Stimulated activated CD8-positive, alpha-beta memory T cell treated with anti-CD3 and anti-CD28 coated beads, Interleukin-15, amount 100 ng/mL, for 48 hours (primary cell): ENCODE results near the gene GSTK1.
A peak's percentile ranks its signal among the peaks of the same experiment; 100 is the strongest.

Source experiments
- DNase-seq, 2 donors: peaks; one replicate each; pipeline ENCODE4 v3.0.0-alpha.2; 2020; ENCODE audit warnings: low read depth in 2 of 2

GSTK1 gene

DNA sequence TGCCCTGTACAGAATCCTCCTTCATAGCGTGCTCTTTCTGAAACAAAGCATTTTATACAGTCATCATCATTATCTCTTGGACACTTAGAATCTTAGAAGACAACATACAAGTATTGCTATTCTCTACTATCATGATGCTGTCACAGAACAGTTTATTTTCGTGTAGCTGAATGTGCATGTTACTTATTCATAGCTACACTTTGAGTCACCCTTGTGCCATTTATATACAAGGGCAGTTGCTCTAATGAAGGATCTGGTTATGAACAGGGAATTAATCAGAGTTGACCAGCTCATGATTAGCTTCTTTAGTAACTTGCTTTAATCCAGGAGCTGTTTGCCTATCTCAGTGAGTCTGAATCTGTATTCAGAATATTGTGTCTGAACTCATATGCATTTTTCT is 36.1 kb downstream of the GSTK1 start:
- DNase-seq = no peak

GRCh38 chr7:143299840-143300239 is 36.6 kb downstream of the GSTK1 start:
- DNase-seq = peak; percentile 28 to 32

GRCh38 chr7:143300959-143301935 is 38.0 kb downstream of the GSTK1 start:
- no peak for DNase-seq

GRCh38 chr7:143303733-143304132 is 40.5 kb downstream of the GSTK1 start:
- no peak for DNase-seq

GRCh38 chr7:143304938-143305337 is 41.7 kb downstream of the GSTK1 start:
- DNase-seq = no peak

GRCh38 chr7:143305423-143306070 is 42.3 kb downstream of the GSTK1 start:
- DNase-seq = peak; percentile 35 to 50

DNA sequence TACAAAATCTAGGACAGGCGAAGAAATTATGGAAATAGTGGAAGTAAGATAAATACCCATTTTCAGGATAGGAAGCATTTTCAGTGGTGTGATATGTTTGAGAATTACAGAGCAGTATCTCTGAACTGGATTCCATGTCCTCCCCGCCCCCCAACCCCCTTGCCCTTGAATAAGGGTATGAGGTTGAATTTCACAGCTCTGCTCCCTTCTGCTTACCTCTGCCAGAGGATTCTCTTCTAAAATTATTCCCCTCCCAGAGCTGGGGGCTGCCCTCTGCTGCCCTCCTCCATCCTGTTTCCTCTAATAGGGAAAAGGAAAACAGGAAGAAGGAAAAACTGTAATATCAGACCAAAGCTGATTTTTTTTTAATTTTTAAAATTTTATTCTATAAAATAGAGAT is 45.4 kb downstream of the GSTK1 start:
- DNase-seq = no peak

DNA sequence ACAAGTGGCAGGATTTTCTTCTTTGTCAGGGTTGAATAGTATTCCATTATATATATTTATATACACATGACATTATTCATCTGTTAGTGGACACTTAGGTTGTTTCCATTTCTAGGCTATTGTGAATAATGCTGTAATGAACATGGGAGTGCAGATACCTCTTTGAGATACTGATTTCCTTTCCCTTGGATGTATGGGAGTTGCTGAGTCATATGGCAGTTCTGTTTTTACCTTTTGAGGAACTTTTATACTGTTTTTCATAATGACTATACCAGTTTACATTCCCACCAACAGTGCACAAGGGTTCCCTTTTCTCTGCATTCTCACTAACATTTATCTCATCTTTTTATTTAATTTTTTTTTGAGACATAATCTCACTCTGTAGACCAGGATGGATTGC is 50.9 kb downstream of the GSTK1 start:
- DNase-seq = no peak

GRCh38 chr7:143315776-143316175 is 52.5 kb downstream of the GSTK1 start, which contains the start of gene CLCN1:
Gene CLCN1, plus strand, starts transcription at chr7:143316111. Its CDS starts 102 bp downstream, at chr7:143316213.
- no peak for DNase-seq

DNA sequence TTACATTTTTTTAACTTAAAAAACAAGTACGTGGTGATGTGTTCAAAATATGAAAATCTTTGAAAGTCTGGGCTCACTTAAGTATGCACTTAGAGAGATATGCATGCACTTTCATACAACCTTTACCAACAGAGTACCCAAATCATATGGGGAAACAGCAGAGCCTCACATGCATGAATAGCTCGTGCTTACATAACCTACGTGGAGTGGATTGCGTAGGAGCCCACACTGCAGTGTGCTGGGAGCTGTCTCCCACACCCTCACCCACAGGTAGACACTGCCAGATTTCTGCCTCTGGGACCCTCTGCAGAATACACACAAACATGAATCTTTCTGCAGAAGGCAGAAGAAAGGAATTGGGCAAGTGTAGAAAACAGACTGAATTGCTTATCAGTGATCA is 53.3 kb downstream of the GSTK1 start:
- DNase-seq = no peak

- DNase-seq = no peak
Measured at GRCh38 chr7:143318661-143319060, 55.4 kb downstream of the GSTK1 start.
